Muscle of leg (tissue), 11 donors: ENCODE measurements around the gene TSPEAR. TPM values are rescaled to one million over a fixed set of nuclear protein-coding genes. Genes with fewer than 3 reads are reported as not detected.

Experiments used
- DNase-seq: peaks from one replicate; pipeline ENCODE4 v3.0.0; 2013
- H3K27ac ChIP-seq: one replicate; pipeline ENCODE4 v1.5.1; 2013; ENCODE audit warnings: mild to moderate bottlenecking, low read length, control low read depth
- H3K27me3 ChIP-seq: one replicate; pipeline ENCODE4 v1.6.1; 2013; ENCODE audit warnings: low read length; ENCODE audit not compliant: control insufficient read depth, insufficient read depth
- H3K36me3 ChIP-seq: one replicate; pipeline ENCODE4 v1.6.1; 2013; ENCODE audit warnings: low read length; ENCODE audit not compliant: control insufficient read depth, insufficient read depth
- H3K4me1 ChIP-seq: one replicate; pipeline ENCODE4 v1.6.1; 2013; ENCODE audit warnings: low read length; ENCODE audit not compliant: control insufficient read depth, insufficient read depth
- H3K4me3 ChIP-seq: one replicate; pipeline ENCODE4 v1.5.1; 2013; ENCODE audit warnings: low read length, control low read depth
- H3K9me3 ChIP-seq: replicated peaks from 2 replicates; pipeline ENCODE4 v1.6.1; 2013; ENCODE audit warnings: low read depth, low read length; ENCODE audit not compliant: control insufficient read depth
- WGBS: methylation state at CpG from one replicate; pipeline ENCODE4 v1.1.5; 2013; ENCODE audit warnings: missing lambda C conversion rate; ENCODE audit not compliant: insufficient coverage; 5-methylcytosine and 5-hydroxymethylcytosine counted together
- polyA plus RNA-seq, 8 donors: library from polyadenylated mRNA; unstranded; fragments of 120-200 nt; gene quantifications; one replicate each; pipeline versions ENCODE4 v1.2.1 to v1.2.3, GENCODE V29; 2013; ENCODE audit warnings: inconsistent platforms in 1 of 8, low replicate concordance in 1 of 8; ENCODE audit not compliant: insufficient read length in 8 of 8, insufficient read depth in 1 of 8
- total RNA-seq: library from RNA; stranded (reverse); fragments of 120-200 nt; gene quantifications from one replicate; pipeline ENCODE4 v1.2.4, GENCODE V29; 2013

Gene TSPEAR
- total and polyA plus RNA-seq, 9 donors, result 0.04 to 1.5 (median 0.10) TPM; not detected in 2

- Histone ChIP-seq H3K27me3 (peaks cover 50% of the 10 kb centered on the region), H3K36me3 (no peaks in the 10 kb centered on the region)
- no CpG with 5 or more reads among the region's 5 CpGs for WGBS
Observed at GRCh38 chr21:44722731-44723130, 11.4 kb upstream of the TSPEAR start.

DNA sequence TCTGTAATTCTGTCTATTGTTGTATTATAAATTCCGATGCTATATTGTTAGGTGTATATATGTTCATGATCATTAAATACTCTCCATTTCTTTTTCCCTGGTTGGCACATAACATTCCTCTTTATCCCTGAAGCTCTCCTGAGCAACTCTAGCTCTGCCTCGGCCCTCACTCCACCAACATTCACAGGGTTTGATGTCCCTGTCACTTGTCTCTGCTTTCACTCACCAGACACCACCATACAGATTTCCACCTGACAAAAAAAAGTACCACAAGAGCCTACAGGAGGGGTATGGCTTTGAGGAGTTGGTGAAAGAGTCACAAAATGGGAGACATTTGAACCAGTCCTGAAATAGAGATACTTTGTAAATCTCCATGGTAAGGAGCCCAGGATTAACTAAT is 8.8 kb upstream of the TSPEAR start:
- no peak for DNase-seq
- H3K4me1 ChIP-seq, result peaks cover 9% of the 10 kb centered on the region
- no peak overlapping the region for H3K27ac ChIP-seq
- H3K36me3 ChIP-seq, result no peaks in the 10 kb centered on the region
- H3K27me3 ChIP-seq, result peaks cover 47% of the 10 kb centered on the region
- H3K9me3 ChIP-seq, result no peaks in the 10 kb centered on the region
- no peak overlapping the region for H3K4me3 ChIP-seq
- WGBS, result 100% methylated on average over 1 of the region's 2 CpGs

More at GRCh38 chr21:44722731-44723130, 11.4 kb upstream of the TSPEAR start:
- no peak for DNase-seq
- H3K4me3 ChIP-seq, result no peak overlapping the region
- H3K27ac ChIP-seq, result no peak overlapping the region
- peaks cover 9% of the 10 kb centered on the region for H3K4me1 ChIP-seq
- H3K9me3 ChIP-seq, result no peaks in the 10 kb centered on the region

- no peak overlapping the region for H3K27ac ChIP-seq
- 41% methylated on average over 3 of the region's 6 CpGs for WGBS
- H3K4me3 ChIP-seq, result no peak overlapping the region
- H3K4me1 ChIP-seq, result peaks cover 5% of the 10 kb centered on the region
- no peaks in the 10 kb centered on the region for H3K9me3 ChIP-seq
- no peaks in the 10 kb centered on the region for H3K36me3 ChIP-seq
- DNase-seq, result no peak
- peaks cover 46% of the 10 kb centered on the region for H3K27me3 ChIP-seq
Observed at GRCh38 chr21:44718571-44718970, 7.2 kb upstream of the TSPEAR start.

GRCh38 chr21:44718093-44718492 is 6.7 kb upstream of the TSPEAR start:
- Histone ChIP-seq H3K27me3 (peaks cover 46% of the 10 kb centered on the region), H3K27ac (no peak overlapping the region), H3K4me3 (no peak overlapping the region), H3K9me3 (no peaks in the 10 kb centered on the region), H3K4me1 (peaks cover under 1% of the 10 kb centered on the region), H3K36me3 (no peaks in the 10 kb centered on the region)
- 33% methylated on average over 1 of the region's 2 CpGs for WGBS
- DNase-seq, result no peak

GRCh38 chr21:44716984-44717383 is 5.6 kb upstream of the TSPEAR start:
- DNase-seq, result peak; percentile 62
- Histone ChIP-seq H3K4me1 (no peaks in the 10 kb centered on the region), H3K36me3 (no peaks in the 10 kb centered on the region), H3K4me3 (no peak overlapping the region), H3K9me3 (no peaks in the 10 kb centered on the region), H3K27ac (no peak overlapping the region), H3K27me3 (peaks cover 51% of the 10 kb centered on the region)

DNA sequence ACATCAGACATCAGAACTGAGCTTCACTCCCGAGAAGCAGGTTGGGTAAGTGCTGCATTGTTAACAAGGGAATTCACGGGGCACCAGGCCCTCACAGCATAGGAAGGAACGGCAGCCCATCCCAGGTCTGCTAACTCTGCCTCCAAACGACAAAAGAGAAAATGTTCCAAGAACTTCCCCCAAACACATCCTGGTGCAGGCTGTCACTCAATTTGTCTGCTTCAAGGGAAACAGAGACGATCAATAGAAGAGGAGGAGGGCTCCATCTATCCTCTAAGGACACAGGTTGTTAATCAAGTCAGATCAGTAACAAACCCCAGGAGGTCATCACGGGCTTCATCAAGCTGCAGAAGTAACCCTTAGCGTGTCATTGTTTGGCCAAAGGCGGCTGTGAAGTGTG is 3.5 kb upstream of the TSPEAR start:
- Histone ChIP-seq H3K4me1 (peaks cover 10% of the 10 kb centered on the region), H3K9me3 (no peaks in the 10 kb centered on the region), H3K4me3 (no peak overlapping the region), H3K27me3 (peaks cover 67% of the 10 kb centered on the region), H3K27ac (no peak overlapping the region), H3K36me3 (no peaks in the 10 kb centered on the region)
- no CpG with 5 or more reads among the region's 8 CpGs for WGBS
- DNase-seq, result no peak

- H3K9me3 ChIP-seq, result no peaks in the 10 kb centered on the region
- peaks cover 19% of the 10 kb centered on the region for H3K4me1 ChIP-seq
- H3K4me3 ChIP-seq, result no peak overlapping the region
- DNase-seq, result no peak
- WGBS, result 83% methylated on average over 9 of the region's 10 CpGs
- peaks cover 77% of the 10 kb centered on the region for H3K27me3 ChIP-seq
- H3K27ac ChIP-seq, result no peak overlapping the region
- no peaks in the 10 kb centered on the region for H3K36me3 ChIP-seq
Observed at GRCh38 chr21:44713846-44714245, 2.5 kb upstream of the TSPEAR start.

- Histone ChIP-seq H3K27ac (no peak overlapping the region), H3K27me3 (peaks cover 77% of the 10 kb centered on the region), H3K4me1 (peaks cover 25% of the 10 kb centered on the region), H3K4me3 (no peak overlapping the region), H3K36me3 (no peaks in the 10 kb centered on the region), H3K9me3 (no peaks in the 10 kb centered on the region)
- no peak for DNase-seq
- no CpG with 5 or more reads among the region's 9 CpGs for WGBS
Observed at GRCh38 chr21:44713130-44713529, 1.8 kb upstream of the TSPEAR start.

GRCh38 chr21:44712203-44713028 is 1.0 kb upstream of the TSPEAR start:
- peaks cover 84% of the 10 kb centered on the region for H3K27me3 ChIP-seq
- H3K4me3 ChIP-seq, result no peak overlapping the region
- WGBS, result 4% methylated on average over 13 of the region's 22 CpGs
- H3K27ac ChIP-seq, result no peak overlapping the region
- H3K9me3 ChIP-seq, result no peaks in the 10 kb centered on the region
- H3K36me3 ChIP-seq, result no peaks in the 10 kb centered on the region
- DNase-seq, result no peak
- H3K4me1 ChIP-seq, result peaks cover 25% of the 10 kb centered on the region

DNA sequence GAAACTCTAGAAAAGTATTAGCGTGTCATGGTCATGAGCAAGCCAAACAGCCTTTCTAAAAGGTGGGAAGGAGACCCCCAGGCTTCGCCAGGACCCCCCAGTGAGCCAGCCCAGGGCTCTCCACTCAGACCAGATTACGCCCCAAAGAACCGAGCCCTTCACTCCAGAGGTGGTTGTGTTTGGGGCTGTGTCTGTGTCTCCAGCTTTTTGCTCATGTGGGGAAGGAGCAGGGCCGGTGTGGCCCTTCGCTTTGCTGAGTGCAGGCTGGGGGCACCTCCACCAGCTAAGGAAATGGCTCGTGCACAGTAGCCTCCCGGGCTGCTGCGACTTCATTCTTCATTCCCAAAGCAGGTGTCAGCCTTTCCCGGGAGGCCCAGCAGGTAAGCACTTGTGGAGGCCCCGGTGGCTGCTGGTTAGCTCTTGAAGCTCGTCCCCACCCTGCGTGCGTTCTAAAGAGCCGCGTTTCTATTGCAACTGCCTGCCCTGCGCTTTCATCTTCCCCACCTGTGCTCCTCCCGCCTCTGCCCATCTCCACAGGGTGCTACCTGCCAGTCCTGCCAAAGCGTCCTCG is 531 bp downstream of the TSPEAR start:
- no peak for DNase-seq
- Histone ChIP-seq H3K4me3 (no peak overlapping the region), H3K4me1 (peaks cover 25% of the 10 kb centered on the region), H3K27ac (no peak overlapping the region), H3K27me3 (peaks cover 95% of the 10 kb centered on the region), H3K9me3 (no peaks in the 10 kb centered on the region), H3K36me3 (no peaks in the 10 kb centered on the region)
- WGBS, result 3% methylated on average over 15 of the region's 20 CpGs
